SKM-1 (cell line): ENCODE results near the gene CLMP.
"Not testable (repeated sequence)": the region's sequence is repeated elsewhere in the genome, so short reads cannot be mapped to it uniquely, and the experiment has no call there.

Source experiments
- DNase-seq: peaks from one replicate; lab custom pipeline; 2025; ENCODE audit not compliant: unreplicated experiment; lab: John Stamatoyannopoulos, UW

The CLMP gene

GRCh38 chr11:123170929-123171328 is 24.1 kb downstream of the CLMP start:
- DNase-seq, result no peak

- no peak for DNase-seq
These were observed 25.2 kb downstream of the CLMP start for GRCh38 chr11:123169821-123170220.

GRCh38 chr11:123168955-123169484 is 26.0 kb downstream of the CLMP start:
- DNase-seq, result no peak

- DNase-seq, result no peak
These were observed 26.8 kb downstream of the CLMP start for GRCh38 chr11:123168241-123168640.

- no peak for DNase-seq
These were observed 28.9 kb downstream of the CLMP start for GRCh38 chr11:123166071-123166559.

- no peak for DNase-seq
These were observed 30.2 kb downstream of the CLMP start for GRCh38 chr11:123164732-123165450.

GRCh38 chr11:123163621-123164020 is 31.4 kb downstream of the CLMP start:
- DNase-seq, result no peak

- no peak for DNase-seq
These were observed 33.5 kb downstream of the CLMP start for GRCh38 chr11:123161376-123162030.

- no peak for DNase-seq
These were observed 35.7 kb downstream of the CLMP start for GRCh38 chr11:123159183-123159857.

GRCh38 chr11:123158033-123159003 is 36.7 kb downstream of the CLMP start:
- no peak for DNase-seq

- no peak for DNase-seq
These were observed 42.1 kb downstream of the CLMP start for GRCh38 chr11:123152951-123153350.

GRCh38 chr11:123152346-123152745 is 42.7 kb downstream of the CLMP start:
- not testable (repeated sequence) for DNase-seq

- DNase-seq, result no peak
These were observed 43.3 kb downstream of the CLMP start for GRCh38 chr11:123151796-123152195.

GRCh38 chr11:123151366-123151765 is 43.7 kb downstream of the CLMP start:
- no peak for DNase-seq

- no peak for DNase-seq
These were observed 44.2 kb downstream of the CLMP start for GRCh38 chr11:123150882-123151281.

- no peak for DNase-seq
These were observed 46.1 kb downstream of the CLMP start for GRCh38 chr11:123148965-123149364.

GRCh38 chr11:123145661-123146060 is 49.4 kb downstream of the CLMP start:
- no peak for DNase-seq

GRCh38 chr11:123145220-123145619 is 49.8 kb downstream of the CLMP start:
- no peak for DNase-seq

- DNase-seq, result no peak
These were observed 50.3 kb downstream of the CLMP start for GRCh38 chr11:123144707-123145106.

- DNase-seq, result no peak
These were observed 51.1 kb downstream of the CLMP start for GRCh38 chr11:123143921-123144320.

GRCh38 chr11:123143476-123143875 is 51.6 kb downstream of the CLMP start:
- no peak for DNase-seq
